ENCODE measurements around the gene PPP3CA.

DNA sequence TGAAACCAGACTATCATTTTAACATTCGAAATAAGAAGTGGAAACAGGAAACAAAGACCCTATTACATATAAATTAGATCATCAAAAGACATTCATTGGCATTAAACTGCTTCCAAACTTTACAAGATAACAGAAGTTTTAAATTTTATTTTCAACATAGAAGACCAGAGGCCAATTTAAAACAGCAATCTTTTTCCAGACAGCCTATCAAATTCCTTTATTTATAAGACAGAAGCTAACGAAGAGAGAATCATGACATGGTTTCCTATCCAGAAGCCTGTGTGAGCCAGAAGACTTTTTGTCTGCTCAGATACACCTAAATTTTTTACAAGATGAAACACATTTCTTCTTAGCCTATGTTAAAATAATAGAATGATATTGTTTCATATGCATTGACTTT, 291.9 kb downstream of the PPP3CA start:
- no peak for TF ChIP-seq EZH2 (IDR thresholded peaks at IDR 0.05)
- TF ChIP-seq POLR2AphosphoS5 (IDR thresholded peaks at IDR 0.05; ENCODE audit: borderline replicate concordance, low read depth, low read length): no peak; the same call in 1 of the 2 replicates
- TF ChIP-seq FOXP2 (optimal IDR thresholded peaks at IDR 0.05; ENCODE audit: control extremely low read depth, extremely low read length, insufficient read depth): no peak

Measured in SK-N-MC (cell line).